K562 (cell line): Measurements from ENCODE around the gene GNPTAB. TPM values are rescaled to one million over a fixed set of nuclear protein-coding genes. Genes with fewer than 3 reads are reported as not detected.

Experiments
- ATAC-seq: fragments of 200-7000 bp; cut with Tn5 transposase; 3 replicates; pipeline ENCODE4 v1.9.1; 2020; ENCODE audit warnings: moderate library complexity
- BruUV-seq: library from RNA; stranded (reverse); fragments of 400-500 nt; replicated peaks from 2 replicates; lab custom pipeline; 2021; lab: Mats Ljungman, UMichigan
- CTCF ChIA-PET: fragments of 300-600 bp; formaldehyde crosslinking; extraction: SDS; loops from one replicate; lab custom pipeline; 2021; ENCODE audit warnings: low intra/inter-chr PET ratio; lab: Yijun Ruan, JAX
- POLR2A ChIA-PET: fragments of 300-600, 350-650 bp; sonication (Branson Sonifier 250); formaldehyde crosslinking; extraction: SDS; loops from one replicate; lab custom pipeline; 2021; ENCODE audit warnings: antibody characterized with exemption, inconsistent platforms; lab: Yijun Ruan, JAX
- DNase-seq, 4 experiments: peaks; one replicate each; pipeline versions ENCODE4 v3.0.0 to v3.0.0-alpha.2; 2011 to 2018; ENCODE audit warnings: low spot score in 3 of 4, mixed read lengths in 3 of 4; ENCODE audit errors: extremely low read depth in 1 of 4
- FAIRE-seq: peaks from 2 replicates; lab custom pipeline; 2011; peaks lifted over from hg19 to GRCh38; lab: Jason Lieb, UNC
- H2AFZ ChIP-seq: 2 replicates; pipeline ENCODE4 v1.6.0; 2011; ENCODE audit warnings: low read depth, low read length, control low read depth, inconsistent platforms
- H3K27ac ChIP-seq: fragments of 200-600 bp; 3 replicates; pipeline ENCODE4 v1.8.0; 2011; ENCODE audit warnings: low read depth, mild to moderate bottlenecking, control low read depth, inconsistent platforms, low read length, moderate library complexity, mixed read lengths; ENCODE audit errors: extremely low read depth
- H3K27me3 ChIP-seq, 2 experiments: fragments of 300-600 bp in 1 of 2; 2 replicates in 1 of 2; 3 replicates in 1 of 2; pipeline versions ENCODE4 v1.6.0 to v1.8.0; 2011; ENCODE audit warnings: inconsistent platforms in 2 of 2, low read length in 2 of 2, mild to moderate bottlenecking in 1 of 2, mixed read lengths in 1 of 2, moderate library complexity in 1 of 2; ENCODE audit not compliant: control insufficient read depth in 2 of 2, insufficient read depth in 2 of 2
- H3K36me3 ChIP-seq: fragments of 300-600 bp; 3 replicates; pipeline ENCODE4 v1.8.0; 2011; ENCODE audit warnings: mild to moderate bottlenecking, low read length, inconsistent platforms; ENCODE audit not compliant: control insufficient read depth, insufficient read depth
- H3K4me1 ChIP-seq, 2 experiments: fragments of 200-600 bp in 1 of 2; replicated peaks in 1 of 2; 2 replicates in 1 of 2; 3 replicates in 1 of 2; pipeline versions ENCODE4 v1.5.1 to v1.8.0; 2011; ENCODE audit warnings: inconsistent platforms in 2 of 2, low read length in 2 of 2, mild to moderate bottlenecking in 1 of 2, mixed read lengths in 1 of 2, moderate library complexity in 1 of 2; ENCODE audit not compliant: control insufficient read depth in 2 of 2, insufficient read depth in 2 of 2
- H3K4me2 ChIP-seq: 2 replicates; pipeline ENCODE4 v1.6.1; 2011; ENCODE audit warnings: low read length, control low read depth, inconsistent platforms, mixed read lengths; ENCODE audit not compliant: insufficient read depth
- H3K4me3 ChIP-seq: fragments of 200-600 bp; sonication (generic), shearing (Covaris generic); 2 replicates; pipeline ENCODE4 v1.5.1; 2016; ENCODE audit warnings: control low read depth, inconsistent platforms
- H3K79me2 ChIP-seq: fragments of 200-600 bp; 3 replicates; pipeline ENCODE4 v1.8.0; 2011; ENCODE audit warnings: low read length, inconsistent platforms; ENCODE audit not compliant: control insufficient read depth, insufficient read depth
- H3K9ac ChIP-seq, 2 experiments: 2 replicates each; pipeline versions ENCODE4 v1.6.0 to v1.6.1; 2011; ENCODE audit warnings: low read depth in 2 of 2, low read length in 2 of 2, control low read depth in 1 of 2, inconsistent platforms in 1 of 2, mild to moderate bottlenecking in 1 of 2, mixed read lengths in 1 of 2; ENCODE audit not compliant: insufficient read depth in 1 of 2
- H3K9me1 ChIP-seq: one replicate; pipeline ENCODE4 v1.6.0; 2011; ENCODE audit warnings: inconsistent platforms, mild to moderate bottlenecking, low read length, moderate library complexity; ENCODE audit not compliant: control insufficient read depth, insufficient read depth
- H3K9me3 ChIP-seq: replicated peaks from 2 replicates; pipeline ENCODE4 v1.5.1; 2011; ENCODE audit warnings: low read depth, low read length, inconsistent platforms; ENCODE audit not compliant: control insufficient read depth, insufficient read depth
- H4K20me1 ChIP-seq: replicated peaks from 2 replicates; pipeline ENCODE4 v1.6.1; 2011; ENCODE audit warnings: low read length, inconsistent platforms, mixed read lengths; ENCODE audit not compliant: control insufficient read depth, insufficient read depth
- FOXP1 ChIP-seq: sonication (generic); formaldehyde crosslinking; IDR thresholded peaks from 2 replicates; pipeline ENCODE4 v1.8.0; 2022; ENCODE audit warnings: mild to moderate bottlenecking, missing genetic modification reagents
- ILF3 ChIP-seq: fragments of 450-650 bp; IDR thresholded peaks from 2 replicates; pipeline ENCODE4 v1.6.1; 2018; ENCODE audit warnings: antibody characterized with exemption, mild to moderate bottlenecking, moderate library complexity, borderline replicate concordance
- LEF1 ChIP-seq: fragments of 450-650 bp; IDR thresholded peaks from 2 replicates; pipeline ENCODE4 v1.6.1; 2016; ENCODE audit warnings: mild to moderate bottlenecking
- MECOM ChIP-seq: fragments of 250-450 bp; sonication (Bioruptor Pico); IDR thresholded peaks from 2 replicates; pipeline ENCODE4 v1.8.0; 2022; ENCODE audit warnings: inconsistent platforms
- POLR3G ChIP-seq: IDR thresholded peaks from 2 replicates; pipeline ENCODE4 v1.6.1; 2011; ENCODE audit not compliant: insufficient read length, insufficient replicate concordance; ENCODE audit errors: extremely low read depth
- PYGO2 ChIP-seq: fragments of 450-650 bp; IDR thresholded peaks from 2 replicates; pipeline ENCODE4 v1.6.1; 2016; ENCODE audit warnings: mild to moderate bottlenecking, missing genetic modification characterization, moderate library complexity, missing compliant biosample characterization
- TEAD2 ChIP-seq: fragments of 450-650 bp; IDR thresholded peaks from 2 replicates; pipeline ENCODE4 v1.6.1; 2016; ENCODE audit warnings: missing genetic modification characterization, control low read depth, missing compliant biosample characterization
- ZNF24 ChIP-seq: fragments of 450-650 bp; IDR thresholded peaks from 2 replicates; pipeline ENCODE4 v1.6.1; 2016
- ZNF408 ChIP-seq: fragments of 250-450 bp; sonication (Bioruptor Pico); IDR thresholded peaks from 2 replicates; pipeline ENCODE4 v1.4.0; 2020; ENCODE audit warnings: low read depth, mild to moderate bottlenecking, moderate library complexity
- ZNF41 ChIP-seq: fragments of 250-450 bp; sonication (Bioruptor Pico); conservative IDR thresholded peaks from 2 replicates; pipeline ENCODE4 v1.4.0; 2020; ENCODE audit warnings: mild to moderate bottlenecking
- ZNF431 ChIP-seq: sonication (generic); formaldehyde crosslinking; IDR thresholded peaks from 2 replicates; pipeline ENCODE4 v1.8.0; 2022; ENCODE audit warnings: mild to moderate bottlenecking, missing genetic modification reagents
- WGBS: fragments of 100-300 bp; shearing (Covaris generic); methylation state at CpG from one replicate; pipeline ENCODE4 v1.1.6; 2016; ENCODE audit warnings: low coverage, mixed read lengths; ENCODE audit not compliant: insufficient coverage; ENCODE audit errors: missing lambda C conversion rate; 5-methylcytosine and 5-hydroxymethylcytosine counted together
- in situ Hi-C: fragments of 300-500 bp; cut with MboI; formaldehyde crosslinking; loops from 4 replicates; pipeline ENCODE4 v1.15.0; 2018; ENCODE audit warnings: inconsistent platforms, mixed read lengths
- intact Hi-C: fragments of 100-400 bp; cut with micrococcal nuclease; formaldehyde crosslinking; loops from 2 replicates; pipeline ENCODE4 v1.14.2; 2022
- polyA plus RNA-seq, 8 experiments: library from polyadenylated mRNA; depleted of rRNA in 4 of 8; stranded (reverse) in 5 of 8; unstranded in 3 of 8; fragments of >200 nt; fragmentation: Nextera tagmentation in 2 of 8; fragmentation: Illumina TruSeq in 1 of 8; extraction: Ambion mirVana in 2 of 8; extraction: Trizol in 1 of 8; gene quantifications; 2 replicates each; pipeline versions ENCODE4 v1.2.1 to v1.2.3, GENCODE V29; 2011 to 2014; ENCODE audit warnings: inconsistent platforms in 1 of 8, missing spikeins in 1 of 8
- total RNA-seq, 7 experiments: library from RNA; depleted of rRNA in 6 of 7; stranded (reverse); fragments of >200 nt in 6 of 7; fragmentation: Illumina TruSeq in 2 of 7; extraction: Trizol in 2 of 7; gene quantifications; 2 replicates each; pipeline versions ENCODE4 v1.2.1 to v1.2.3, GENCODE V29; 2011 to 2021; ENCODE audit warnings: low replicate concordance in 1 of 7
- TF ChIP-seq, protein P1 (sequence below): IDR thresholded peaks from 3 replicates; pipeline ENCODE4 v1.6.1; 2011; ENCODE audit warnings: borderline replicate concordance, mild to moderate bottlenecking, moderate library complexity; ENCODE audit not compliant: insufficient read length; ENCODE audit errors: extremely low read depth

Gene GNPTAB
- total and polyA plus RNA-seq, 9 of the 15 experiments (the other 6 are each of a cell fraction or from before 2014, with no cell fraction given), result 5.9 to 23.2 (median 19.3) TPM

DNA sequence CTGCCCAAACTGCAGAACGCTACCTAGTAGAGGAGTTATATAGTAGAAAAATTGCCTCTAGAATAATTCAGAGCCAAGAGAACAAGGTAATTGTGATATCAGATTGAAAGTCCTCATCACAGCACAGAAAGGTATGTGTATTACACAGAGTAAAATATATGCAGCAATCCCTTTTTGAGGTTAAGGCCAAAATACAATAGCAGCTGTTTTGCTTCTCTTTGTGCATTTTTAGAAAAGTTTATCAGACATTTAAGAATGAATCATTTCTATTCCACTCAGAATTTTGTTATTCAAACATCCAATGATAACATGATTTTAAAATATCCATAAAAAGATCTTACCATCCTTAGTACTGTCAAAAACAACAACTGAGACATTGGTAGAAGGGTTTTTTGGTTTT lies 45.1 kb downstream of the GNPTAB start:
- in situ Hi-C loops, result no loop called here
- WGBS, result 88% methylated on average over 1 of the region's 1 CpG
- Histone ChIP-seq H3K9me1 (no peaks in the 10 kb centered on the region), H3K4me1 (no peaks in the 10 kb centered on the region), H3K9me3 (no peaks in the 10 kb centered on the region), H3K9ac (no peak overlapping the region), H3K27ac (no peak overlapping the region), H2AFZ (no peak overlapping the region), H3K27me3 (no peaks in the 10 kb centered on the region), H3K36me3 (peaks cover 22% of the 10 kb centered on the region; the same call in 1 of the 3 replicates), H3K79me2 (no peaks in the 10 kb centered on the region), H4K20me1 (no peaks in the 10 kb centered on the region), H3K4me3 (no peak overlapping the region), H3K4me2 (no peak overlapping the region)
- BruUV-seq, result no TSS peak
- intact Hi-C loops, result no loop called here
- ChIA-PET CTCF (no interaction called here), POLR2A (no interaction called here)
- FAIRE-seq (no peak), ATAC-seq (no peak), DNase-seq (no peak)
- no peak for TF ChIP-seq ZNF431 (CRISPR knock-in tag)
- no peak for TF ChIP-seq ILF3
- TF ChIP-seq TEAD2, result no peak
- TF ChIP-seq ZNF41 (CRISPR knock-in tag), result no peak
- TF ChIP-seq POLR3G, result no peak
- no peak for TF ChIP-seq PYGO2 (tag)
- no peak for TF ChIP-seq MECOM (CRISPR knock-in tag)
- TF ChIP-seq, protein P1, sequence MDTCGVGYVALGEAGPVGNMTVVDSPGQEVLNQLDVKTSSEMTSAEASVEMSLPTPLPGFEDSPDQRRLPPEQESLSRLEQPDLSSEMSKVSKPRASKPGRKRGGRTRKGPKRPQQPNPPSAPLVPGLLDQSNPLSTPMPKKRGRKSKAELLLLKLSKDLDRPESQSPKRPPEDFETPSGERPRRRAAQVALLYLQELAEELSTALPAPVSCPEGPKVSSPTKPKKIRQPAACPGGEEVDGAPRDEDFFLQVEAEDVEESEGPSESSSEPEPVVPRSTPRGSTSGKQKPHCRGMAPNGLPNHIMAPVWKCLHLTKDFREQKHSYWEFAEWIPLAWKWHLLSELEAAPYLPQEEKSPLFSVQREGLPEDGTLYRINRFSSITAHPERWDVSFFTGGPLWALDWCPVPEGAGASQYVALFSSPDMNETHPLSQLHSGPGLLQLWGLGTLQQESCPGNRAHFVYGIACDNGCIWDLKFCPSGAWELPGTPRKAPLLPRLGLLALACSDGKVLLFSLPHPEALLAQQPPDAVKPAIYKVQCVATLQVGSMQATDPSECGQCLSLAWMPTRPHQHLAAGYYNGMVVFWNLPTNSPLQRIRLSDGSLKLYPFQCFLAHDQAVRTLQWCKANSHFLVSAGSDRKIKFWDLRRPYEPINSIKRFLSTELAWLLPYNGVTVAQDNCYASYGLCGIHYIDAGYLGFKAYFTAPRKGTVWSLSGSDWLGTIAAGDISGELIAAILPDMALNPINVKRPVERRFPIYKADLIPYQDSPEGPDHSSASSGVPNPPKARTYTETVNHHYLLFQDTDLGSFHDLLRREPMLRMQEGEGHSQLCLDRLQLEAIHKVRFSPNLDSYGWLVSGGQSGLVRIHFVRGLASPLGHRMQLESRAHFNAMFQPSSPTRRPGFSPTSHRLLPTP, result no peak
- no peak for TF ChIP-seq FOXP1 (CRISPR knock-in tag)
- no peak for TF ChIP-seq ZNF24
- TF ChIP-seq LEF1, result no peak
- no peak for TF ChIP-seq ZNF408 (CRISPR knock-in tag)
